KOPT-K1 (cell line): ENCODE results near the gene TCP11L1.
"Not testable (repeated sequence)": the region's sequence is repeated elsewhere in the genome, so short reads cannot be mapped to it uniquely, and the experiment has no call there.

ENCODE experiments used
- H3K27ac ChIP-seq: fragments of 200-600 bp; sonication (generic); 2 replicates; pipeline ENCODE4 v1.5.1; 2016; ENCODE audit warnings: antibody characterized with exemption, mild to moderate bottlenecking, low read depth, low read length; ENCODE audit not compliant: poor library complexity, severe bottlenecking
- H3K36me3 ChIP-seq: fragments of 200-600 bp; sonication (generic); 2 replicates; pipeline ENCODE4 v1.5.1; 2017; ENCODE audit warnings: antibody characterized with exemption, mild to moderate bottlenecking, low read length, moderate library complexity; ENCODE audit not compliant: insufficient read depth
- H3K9me3 ChIP-seq: fragments of 200-600 bp; sonication (generic); 2 replicates; pipeline ENCODE4 v1.5.1; 2017; ENCODE audit warnings: antibody characterized with exemption, low read length, mild to moderate bottlenecking; ENCODE audit not compliant: insufficient read depth, poor library complexity, severe bottlenecking

The TCP11L1 gene

GRCh38 chr11:33018840-33019239, 20.5 kb upstream of the TCP11L1 start:
- H3K9me3 ChIP-seq, result no peaks in the 10 kb centered on the region
- H3K27ac ChIP-seq, result no peak overlapping the region
- no peaks in the 10 kb centered on the region for H3K36me3 ChIP-seq

DNA sequence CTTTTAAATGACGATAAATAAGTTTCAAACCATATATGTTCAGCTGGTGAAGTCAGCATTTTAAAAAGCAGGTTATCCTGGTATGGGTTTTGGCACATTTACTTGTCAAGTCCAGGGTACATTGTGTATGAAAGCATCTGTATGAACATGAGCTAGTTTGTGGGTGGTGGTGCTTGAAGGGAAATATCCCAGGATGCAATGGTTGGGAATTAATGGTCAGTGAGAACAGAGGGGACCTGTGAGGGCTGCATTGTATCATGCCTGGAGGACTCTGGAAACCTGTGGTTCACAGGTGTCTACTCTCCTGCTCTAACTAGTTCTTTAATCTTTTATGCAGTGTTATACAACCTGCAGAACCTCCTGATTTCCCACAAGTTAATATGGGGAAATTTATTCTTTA, 17.9 kb upstream of the TCP11L1 start:
- H3K9me3 ChIP-seq, result no peaks in the 10 kb centered on the region
- H3K27ac ChIP-seq, result no peak overlapping the region
- no peaks in the 10 kb centered on the region for H3K36me3 ChIP-seq

GRCh38 chr11:33021937-33022336, 17.4 kb upstream of the TCP11L1 start:
- Histone ChIP-seq H3K27ac (no peak overlapping the region), H3K9me3 (no peaks in the 10 kb centered on the region), H3K36me3 (no peaks in the 10 kb centered on the region)

DNA sequence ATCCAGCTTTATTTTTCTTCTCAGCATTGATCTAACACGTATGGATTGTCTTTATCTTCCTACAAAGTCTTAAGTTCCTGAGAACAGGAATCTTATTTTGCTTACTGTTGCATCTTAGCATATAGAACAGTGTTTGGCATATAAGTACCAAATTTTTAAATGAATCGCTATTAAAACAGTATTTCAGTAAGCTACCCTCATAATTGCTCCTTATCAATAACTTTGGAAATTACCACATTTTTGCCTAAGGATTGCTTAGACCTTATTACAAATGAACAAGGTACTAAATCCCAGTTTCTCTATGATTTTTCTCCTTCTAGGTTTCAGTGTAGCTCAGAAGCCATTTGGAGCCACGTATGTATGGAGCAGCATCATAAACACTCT, 14.0 kb upstream of the TCP11L1 start:
- H3K36me3 ChIP-seq, result no peaks in the 10 kb centered on the region
- no peaks in the 10 kb centered on the region for H3K9me3 ChIP-seq
- no peak overlapping the region for H3K27ac ChIP-seq

GRCh38 chr11:33027233-33027632, 12.1 kb upstream of the TCP11L1 start:
- no peak overlapping the region for H3K27ac ChIP-seq
- no peaks in the 10 kb centered on the region for H3K9me3 ChIP-seq
- H3K36me3 ChIP-seq, result no peaks in the 10 kb centered on the region

GRCh38 chr11:33027846-33028536, 11.4 kb upstream of the TCP11L1 start:
- no peak overlapping the region for H3K27ac ChIP-seq
- H3K36me3 ChIP-seq, result no peaks in the 10 kb centered on the region
- H3K9me3 ChIP-seq, result no peaks in the 10 kb centered on the region

GRCh38 chr11:33028537-33028914, 10.8 kb upstream of the TCP11L1 start:
- no peak overlapping the region for H3K27ac ChIP-seq
- no peaks in the 10 kb centered on the region for H3K9me3 ChIP-seq
- H3K36me3 ChIP-seq, result no peaks in the 10 kb centered on the region

GRCh38 chr11:33029218-33029617, 10.2 kb upstream of the TCP11L1 start:
- H3K36me3 ChIP-seq, H3K27ac ChIP-seq, H3K9me3 ChIP-seq: not testable (repeated sequence)

- no peak overlapping the region for H3K27ac ChIP-seq
- no peaks in the 10 kb centered on the region for H3K36me3 ChIP-seq
- no peaks in the 10 kb centered on the region for H3K9me3 ChIP-seq
These were observed 5.9 kb upstream of the TCP11L1 start for GRCh38 chr11:33033493-33033892.

- H3K36me3 ChIP-seq, result no peaks in the 10 kb centered on the region
- no peaks in the 10 kb centered on the region for H3K9me3 ChIP-seq
- no peak overlapping the region for H3K27ac ChIP-seq
These were observed 4.4 kb upstream of the TCP11L1 start for GRCh38 chr11:33035011-33035410.

DNA sequence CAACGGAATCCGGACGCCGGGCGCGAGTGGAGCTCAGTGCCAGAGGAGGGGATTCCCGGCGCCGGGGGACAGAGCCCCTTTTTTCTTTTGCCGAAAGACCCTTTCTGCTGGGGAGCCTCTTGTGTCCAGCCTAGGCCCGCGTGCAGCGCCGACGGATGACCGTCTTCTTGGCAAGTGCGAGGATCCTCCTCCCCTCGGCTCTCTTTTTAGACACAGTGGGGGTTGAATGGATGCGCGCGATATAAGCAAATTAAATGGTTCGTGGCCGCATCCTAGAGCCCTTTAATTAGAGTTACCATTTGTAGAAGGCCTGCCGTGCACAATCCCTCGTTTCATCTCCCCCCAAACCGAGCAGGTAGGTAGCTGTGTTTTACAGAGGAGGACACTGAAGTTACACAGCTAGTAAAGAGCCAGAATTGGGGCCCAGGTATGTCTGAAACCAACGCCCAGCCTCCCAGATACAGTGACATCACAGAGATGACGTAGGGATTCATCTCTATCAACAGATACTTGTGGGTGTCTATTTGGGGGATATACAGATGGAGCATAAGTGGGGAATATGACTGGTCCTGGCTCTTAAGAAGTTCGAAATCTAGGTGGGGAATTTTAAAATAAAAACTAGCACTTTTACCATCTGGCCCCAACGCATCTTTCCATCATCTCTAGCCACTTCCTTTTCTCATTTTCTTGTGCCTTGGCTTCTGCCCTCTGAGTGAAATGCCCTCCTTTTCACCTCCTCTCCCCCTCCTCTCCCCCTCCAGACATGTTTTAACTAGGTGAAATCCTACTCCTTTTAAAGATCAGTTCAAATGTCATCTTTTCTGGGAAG, 875 bp downstream of the TCP11L1 start:
- Histone ChIP-seq H3K9me3 (no peaks in the 10 kb centered on the region), H3K36me3 (peaks cover 17% of the 10 kb centered on the region), H3K27ac (peak overlapping the region; percentile 89)

GRCh38 chr11:33040862-33041453, 1.6 kb downstream of the TCP11L1 start:
- Histone ChIP-seq H3K36me3 (peaks cover 24% of the 10 kb centered on the region), H3K9me3 (no peaks in the 10 kb centered on the region), H3K27ac (peak overlapping the region; percentile 89)

GRCh38 chr11:33043221-33043830, 4.0 kb downstream of the TCP11L1 start:
- Histone ChIP-seq H3K27ac (no peak overlapping the region), H3K9me3 (no peaks in the 10 kb centered on the region), H3K36me3 (peaks cover 46% of the 10 kb centered on the region)

GRCh38 chr11:33044285-33044756, 4.9 kb downstream of the TCP11L1 start:
- peaks cover 52% of the 10 kb centered on the region for H3K36me3 ChIP-seq
- no peak overlapping the region for H3K27ac ChIP-seq
- no peaks in the 10 kb centered on the region for H3K9me3 ChIP-seq

GRCh38 chr11:33045551-33046255, 6.3 kb downstream of the TCP11L1 start:
- Histone ChIP-seq H3K36me3 (peaks cover 52% of the 10 kb centered on the region), H3K27ac (no peak overlapping the region), H3K9me3 (no peaks in the 10 kb centered on the region)
